HG02943 (cell line): ENCODE measurements around the gene BORCS6.
A peak's percentile ranks its signal among the peaks of the same experiment; 100 is the strongest.

Source experiments
- ATAC-seq: cut with Tn5 transposase; IDR thresholded peaks from one replicate; pipeline ENCODE4 v1.9.1; 2021; ENCODE audit warnings: mild to moderate bottlenecking, low read depth, moderate library complexity; ENCODE audit not compliant: unreplicated experiment

BORCS6 gene

GRCh38 chr17:8144401-8145231 is 45.4 kb downstream of the BORCS6 start:
- no peak for ATAC-seq

GRCh38 chr17:8143581-8144400 is 46.2 kb downstream of the BORCS6 start:
- ATAC-seq = no peak

- ATAC-seq = no peak
Measured at GRCh38 chr17:8142887-8143580, 46.9 kb downstream of the BORCS6 start.

- no peak for ATAC-seq
Measured at GRCh38 chr17:8142158-8142886, 47.7 kb downstream of the BORCS6 start.

GRCh38 chr17:8141741-8142140 is 48.2 kb downstream of the BORCS6 start:
- no peak for ATAC-seq

GRCh38 chr17:8141045-8141444 is 48.9 kb downstream of the BORCS6 start:
- ATAC-seq = no peak

- ATAC-seq = no peak
Measured at GRCh38 chr17:8140065-8141029, 49.6 kb downstream of the BORCS6 start.

- peak; percentile 74 for ATAC-seq
Measured at GRCh38 chr17:8138672-8139371, 51.2 kb downstream of the BORCS6 start.

GRCh38 chr17:8138374-8138671 is 51.7 kb downstream of the BORCS6 start:
- ATAC-seq = no peak
